Choroid plexus epithelial cell (primary cell): ENCODE measurements around the gene TVP23A.

Experiments used
- DNase-seq: peaks from one replicate; pipeline ENCODE4 v3.0.0-alpha.2; 2010; ENCODE audit warnings: low read depth
- H3K4me3 ChIP-seq: 2 replicates; pipeline ENCODE4 v1.5.1; 2011; ENCODE audit warnings: low read depth, mild to moderate bottlenecking, control low read depth, low read length, moderate library complexity
- CTCF ChIP-seq: conservative IDR thresholded peaks from 2 replicates; pipeline ENCODE4 v1.5.1; 2011; ENCODE audit warnings: low read depth, mild to moderate bottlenecking, control low read depth, inconsistent platforms, low read length, moderate library complexity

TVP23A gene

GRCh38 chr16:10812312-10813098 lies 6.1 kb downstream of the TVP23A start:
- DNase-seq: no peak
- TF ChIP-seq CTCF: no peak
- H3K4me3 ChIP-seq: no peak overlapping the region

- TF ChIP-seq CTCF: no peak
- no peak overlapping the region for H3K4me3 ChIP-seq
- no peak for DNase-seq
These were observed 8.9 kb downstream of the TVP23A start for GRCh38 chr16:10809706-10810105.

- DNase-seq: no peak
- TF ChIP-seq CTCF: no peak
- no peak overlapping the region for H3K4me3 ChIP-seq
These were observed 9.7 kb downstream of the TVP23A start for GRCh38 chr16:10808850-10809249.

- DNase-seq: no peak
- H3K4me3 ChIP-seq: no peak overlapping the region
- TF ChIP-seq CTCF: no peak
These were observed 10.4 kb downstream of the TVP23A start for GRCh38 chr16:10808218-10808617.

- no peak for TF ChIP-seq CTCF
- no peak for DNase-seq
- H3K4me3 ChIP-seq: no peak overlapping the region
These were observed 11.9 kb downstream of the TVP23A start for GRCh38 chr16:10806698-10807097.

GRCh38 chr16:10805334-10805733 lies 13.3 kb downstream of the TVP23A start:
- no peak overlapping the region for H3K4me3 ChIP-seq
- no peak for TF ChIP-seq CTCF
- no peak for DNase-seq

- TF ChIP-seq CTCF: no peak
- DNase-seq: no peak
- no peak overlapping the region for H3K4me3 ChIP-seq
These were observed 18.9 kb downstream of the TVP23A start for GRCh38 chr16:10799736-10800135.
